ENCODE data around the gene CEACAM18. TPM values are rescaled to one million over a fixed set of nuclear protein-coding genes. Genes with fewer than 3 reads are reported as not detected.

CEACAM18 gene
- total and polyA plus RNA-seq, 10 of the 15 experiments (the other 5 are each of a cell fraction or from before 2014, with no cell fraction given) = not detected

GRCh38 chr19:51457351-51458013 lies 20.9 kb upstream of the CEACAM18 start:
- Histone ChIP-seq H3K4me3 (no peak overlapping the region), H3K9me3 (replicated peaks; ENCODE audit: control insufficient read depth, insufficient read depth, low read length) (no peaks in the 10 kb centered on the region), H3K9ac (ENCODE audit: control insufficient read depth, insufficient read depth, low read length) (no peak overlapping the region), H3K27ac (ENCODE audit: control insufficient read depth, insufficient read depth) (no peak overlapping the region), H3K27me3 (replicated peaks in 1 of 2; ENCODE audit: control insufficient read depth in 2 of 2, insufficient read depth in 2 of 2, low read length in 1 of 2) (no peaks in the 10 kb centered on the region), H3K36me3 (ENCODE audit: control insufficient read depth in 2 of 2, insufficient read depth in 2 of 2, low read length in 1 of 2) (no peaks in the 10 kb centered on the region), H4K20me1 (ENCODE audit: control insufficient read depth, insufficient read depth) (no peaks in the 10 kb centered on the region), H3K4me1 (ENCODE audit: control insufficient read depth, insufficient read depth, low read length) (no peaks in the 10 kb centered on the region), H2AFZ (ENCODE audit: control insufficient read depth, low read depth, low read length) (no peak overlapping the region), H3K4me2 (ENCODE audit: control insufficient read depth, insufficient read depth) (no peak overlapping the region), H3K79me2 (ENCODE audit: control insufficient read depth, insufficient read depth, low read length) (no peaks in the 10 kb centered on the region)
- ChIA-PET RAD21 (ENCODE audit: unreplicated experiment) (no interaction called here), POLR2A (no interaction called here), CTCF (no interaction called here), SMC1A (ENCODE audit: uncharacterized antibody, unreplicated experiment) (no interaction called here)
- in situ Hi-C loops (cut with MboI) (no loop called here), intact Hi-C loops (cut with micrococcal nuclease; ENCODE audit: unreplicated experiment) (no loop called here)
- FAIRE-seq (no peak), DNase-seq (ENCODE audit: low read depth, low spot score) (no peak), ATAC-seq (no peak)
- TF ChIP-seq CHD2 (IDR thresholded peaks at IDR 0.05; ENCODE audit: borderline replicate concordance, low read depth, low read length) (no peak), NFYA (IDR thresholded peaks at IDR 0.05; ENCODE audit: borderline replicate concordance, low read depth, low read length) (no peak), SMC3 (IDR thresholded peaks at IDR 0.05; ENCODE audit: borderline replicate concordance, low read length) (no peak), SMARCA5 (IDR thresholded peaks at IDR 0.05) (no peak), TCF7 (IDR thresholded peaks at IDR 0.05; ENCODE audit: borderline replicate concordance) (no peak), FOXK2 (IDR thresholded peaks at IDR 0.05) (no peak), WRNIP1 (IDR thresholded peaks at IDR 0.05; ENCODE audit: borderline replicate concordance, low read depth, low read length) (no peak), SMAD5 (IDR thresholded peaks at IDR 0.05; ENCODE audit: low read depth) (no peak), NR2C1 (IDR thresholded peaks at IDR 0.05) (no peak), BCLAF1 (IDR thresholded peaks at IDR 0.05) (no peak), E4F1 (IDR thresholded peaks at IDR 0.05; ENCODE audit: borderline replicate concordance, partially characterized antibody) (no peak), KLF5 (IDR thresholded peaks at IDR 0.05; ENCODE audit: partially characterized antibody) (no peak), NR2C2 (IDR thresholded peaks at IDR 0.05; ENCODE audit: borderline replicate concordance, control insufficient read depth, insufficient read length, low read depth) (no peak), SKIL (IDR thresholded peaks at IDR 0.05; ENCODE audit: low read depth, poor library complexity, severe bottlenecking) (no peak)
- BruUV-seq (replicated peaks) = no TSS peak
- 26% methylated on average over 11 of the region's 11 CpGs for WGBS (ENCODE audit: insufficient coverage, insufficient replicate concordance, low lambda C conversion rate, missing lambda C conversion rate)

Measured in GM12878 (cell line).